Ovary (tissue), 9 donors: ENCODE measurements around the gene PELI3. TPM values are rescaled to one million over a fixed set of nuclear protein-coding genes. Genes with fewer than 3 reads are reported as not detected.

Experiments used
- DNase-seq, 5 donors: peaks; one replicate each; pipeline ENCODE4 v3.0.0-alpha.2; 2019 to 2020
- H3K27ac ChIP-seq, 2 donors: fragments of 200-600 bp; one replicate each; pipeline versions ENCODE4 v1.5.1 to v1.8.0; 2019 to 2022
- H3K27me3 ChIP-seq: fragments of 200-600 bp; one replicate; pipeline ENCODE4 v1.8.0; 2022
- H3K36me3 ChIP-seq: fragments of 200-600 bp; sonication (generic); one replicate; pipeline ENCODE4 v1.5.1; 2019
- H3K4me1 ChIP-seq: one replicate; pipeline ENCODE4 v1.8.1; 2013; ENCODE audit warnings: mild to moderate bottlenecking, moderate library complexity; ENCODE audit not compliant: insufficient read depth
- H3K4me3 ChIP-seq: fragments of 200-600 bp; sonication (generic); one replicate; pipeline ENCODE4 v1.5.1; 2017
- H3K9me3 ChIP-seq, 2 donors: fragments of 200-600 bp in 1 of 2; sonication (generic) in 1 of 2; one replicate each; pipeline versions ENCODE4 v1.5.1 to v1.8.1; 2013 to 2019; ENCODE audit warnings: mild to moderate bottlenecking in 1 of 2, moderate library complexity in 1 of 2
- CTCF ChIP-seq, 3 donors: fragments of 450-650 bp in 2 of 3; fragments of 200-600 bp in 1 of 3; IDR thresholded peaks; one replicate each; pipeline versions ENCODE4 v1.5.1 to v1.8.0; 2016 to 2022; ENCODE audit warnings: antibody characterized with exemption in 3 of 3, mild to moderate bottlenecking in 1 of 3
- EP300 ChIP-seq: sonication (generic); formaldehyde crosslinking; IDR thresholded peaks from one replicate; pipeline ENCODE4 v1.6.1; 2017; ENCODE audit warnings: antibody characterized with exemption
- POLR2A ChIP-seq: fragments of 450-650 bp; IDR thresholded peaks from one replicate; pipeline ENCODE4 v1.6.1; 2017; ENCODE audit warnings: antibody characterized with exemption, mild to moderate bottlenecking, moderate library complexity
- WGBS, 3 donors: extraction: QIAGEN DNeasy Blood & Tissue Kit in 1 of 3; methylation state at CpG; one replicate each; pipeline versions ENCODE4 v1.1.5 to v1.1.7; 2013 to 2017; 5-methylcytosine and 5-hydroxymethylcytosine counted together
- intact Hi-C, 4 donors: fragments of 100-400 bp; cut with DNase I; formaldehyde crosslinking; loops; one replicate each; pipeline versions ENCODE4 v1.11.0 to v1.15.1; 2022 to 2023
- polyA plus RNA-seq, 2 donors: library from polyadenylated mRNA; stranded (reverse); fragments of 200-250 nt in 1 of 2; fragments of 350-450 nt in 1 of 2; fragmentation: Illumina TruSeq in 1 of 2; extraction: RNeasy Lipid Tissue Mini Kit (QIAGEN cat#74804) in 1 of 2; gene quantifications; one replicate each; pipeline ENCODE4 v1.2.3, GENCODE V29; 2013 to 2014
- total RNA-seq, 7 donors: library from RNA; depleted of rRNA in 2 of 7; stranded (reverse); fragments of >200 nt in 2 of 7; fragmentation: NEBNext Ultra II Directional in 3 of 7; extraction: Animal tissue kit (Norgen Biotek cat#: 25700) in 3 of 7; gene quantifications; one replicate each; pipeline versions ENCODE4 v1.1.0 to v1.2.4, GENCODE V29; 2016 to 2023
- donor health status: DM: no; HTN: no; CAD: no; lungs with moderate emphysema.
- donor health status: DM: no; HTN: no; CAD: no.
- donor health status: Bipolar disorder and iron deficiency.
- donor health status: DM: yes; HTN: yes; CAD: no.
- donor health status: DM: no; HTN: no; CAD: no.
- donor health status: DM: yes; HTN: yes; CAD: no.

PELI3 gene
- total and polyA plus RNA-seq, 9 donors = 7.6 to 29.6 (median 20.5) TPM

GRCh38 chr11:66475349-66476172 lies 8.9 kb downstream of the PELI3 start:
- Histone ChIP-seq H3K27me3 (no peaks in the 10 kb centered on the region), H3K9me3 (no peaks in the 10 kb centered on the region), H3K4me3 (no peak overlapping the region), H3K4me1 (no peaks in the 10 kb centered on the region), H3K36me3 (no peaks in the 10 kb centered on the region), H3K27ac (no peak overlapping the region)
- TF ChIP-seq EP300 (no peak), CTCF (IDR thresholded peaks at IDR 0.05) (no peak), POLR2A (no peak)
- intact Hi-C loops = loop anchor here in 1 of 4 donors (10.0 kb wide), 1 partner anchor 199 kb away; the partner anchor contains the start of gene RBM4B
- WGBS, 3 donors = 88 to 92% (median 89%) methylated on average over 22 to 44 of the region's 44 CpGs
- DNase-seq = no peak

- Histone ChIP-seq H3K9me3 (no peaks in the 10 kb centered on the region), H3K36me3 (no peaks in the 10 kb centered on the region), H3K27me3 (no peaks in the 10 kb centered on the region), H3K4me3 (no peak overlapping the region), H3K27ac (no peak overlapping the region), H3K4me1 (peaks cover 2% of the 10 kb centered on the region)
- DNase-seq = no peak
- intact Hi-C loops = loop anchor here in 1 of 4 donors (10.0 kb wide), 1 partner anchor 198 kb away; the partner anchor contains the start of gene RBM4B
- TF ChIP-seq EP300 = no peak
- TF ChIP-seq CTCF (IDR thresholded peaks at IDR 0.05) = no peak
- no peak for TF ChIP-seq POLR2A
- 55 to 68% (median 65%) methylated on average over 10 of the region's 10 CpGs for WGBS, 3 donors
Observed at GRCh38 chr11:66476173-66476840, 9.6 kb downstream of the PELI3 start.

GRCh38 chr11:66476841-66477251 lies 10.1 kb downstream of the PELI3 start:
- H3K9me3 ChIP-seq = no peaks in the 10 kb centered on the region
- no peak overlapping the region for H3K27ac ChIP-seq
- no peak for DNase-seq
- H3K4me1 ChIP-seq = peaks cover 2% of the 10 kb centered on the region
- intact Hi-C loops = loop anchor here in 1 of 4 donors (10.0 kb wide), 1 partner anchor 198 kb away; the partner anchor contains the start of gene RBM4B
- TF ChIP-seq EP300 (no peak), POLR2A (no peak), CTCF (IDR thresholded peaks at IDR 0.05) (no peak)
- no peaks in the 10 kb centered on the region for H3K27me3 ChIP-seq
- no peaks in the 10 kb centered on the region for H3K36me3 ChIP-seq
- WGBS, 3 donors = 50 to 54% (median 51%) methylated on average over 9 of the region's 9 CpGs
- no peak overlapping the region for H3K4me3 ChIP-seq

- Histone ChIP-seq H3K9me3 (no peaks in the 10 kb centered on the region), H3K4me3 (no peak overlapping the region), H3K27ac (no peak overlapping the region), H3K36me3 (no peaks in the 10 kb centered on the region), H3K27me3 (no peaks in the 10 kb centered on the region), H3K4me1 (peaks cover 2% of the 10 kb centered on the region)
- no peak for DNase-seq
- TF ChIP-seq EP300 (no peak), CTCF (IDR thresholded peaks at IDR 0.05) (no peak)
- 78 to 82% (median 80%) methylated on average over 11 of the region's 11 CpGs for WGBS, 3 donors
- intact Hi-C loops = loop anchor here in 1 of 4 donors (10.0 kb wide), 1 partner anchor 197 kb away; the partner anchor contains the start of gene RBM4B
Observed at GRCh38 chr11:66477263-66478201, 10.8 kb downstream of the PELI3 start.
